ENCODE data around the gene AXDND1. TPM values are rescaled to one million over a fixed set of nuclear protein-coding genes. Genes with fewer than 3 reads are reported as not detected.
"Not testable (repeated sequence)": the region's sequence is repeated elsewhere in the genome, so short reads cannot be mapped to it uniquely, and the experiment has no call there.

AXDND1 gene
- total RNA-seq, 5 donors from 2014 or later (not counting 1 experiment from before 2014, with no cell fraction given) = 0.19 to 1.5 (median 0.77) TPM; not detected in 2

DNA sequence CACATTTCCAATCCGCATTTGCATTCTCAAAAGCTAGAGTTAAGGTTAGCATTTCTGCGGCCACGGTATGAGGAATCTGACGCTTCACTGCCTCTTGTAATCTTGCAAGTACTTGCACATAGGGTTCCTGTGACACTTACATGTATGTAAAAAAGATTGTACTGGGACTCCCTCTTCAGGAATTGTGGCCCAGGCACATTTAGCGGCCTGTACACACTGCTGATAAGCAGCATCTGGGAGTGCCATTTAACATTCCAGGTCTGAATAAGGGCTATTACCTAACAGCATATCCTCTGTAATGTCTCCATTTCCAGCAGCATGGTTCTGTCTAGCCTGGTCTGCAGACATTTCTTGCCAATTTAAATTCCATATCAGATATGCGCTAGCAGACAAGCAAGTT lies 75.7 kb downstream of the AXDND1 start:
- H3K36me3 Mint-ChIP-seq = no peaks in the 10 kb centered on the region
- no peak overlapping the region for H3K27ac Mint-ChIP-seq
- no peak overlapping the region for H3K27ac ChIP-seq (ENCODE audit: low read length)
- DNase-seq (no peak), ATAC-seq (replicated peaks in 1 of 4) (no peak)
- POLR2A ChIA-PET = no interaction called here
- CTCF ChIA-PET = no interaction called here
- H3K4me3 ChIP-seq (ENCODE audit: control insufficient read depth in 1 of 2, extremely low read depth in 1 of 2, low read length in 1 of 2) = no peak overlapping the region
- no peaks in the 10 kb centered on the region for H3K4me1 Mint-ChIP-seq
- no peaks in the 10 kb centered on the region for H3K4me1 ChIP-seq (ENCODE audit: control insufficient read depth in 1 of 2, extremely low read depth in 1 of 2, insufficient read depth in 2 of 2, low read length in 2 of 2)
- H3K4me3 Mint-ChIP-seq = no peak overlapping the region
- H3K9me3 ChIP-seq = no peaks in the 10 kb centered on the region
- peaks cover 3 to 6% of the 10 kb centered on the region in 2 donors for H3K27me3 Mint-ChIP-seq
- H3K27me3 ChIP-seq (replicated peaks in 1 of 2; ENCODE audit: control insufficient read depth in 2 of 2, extremely low read depth in 1 of 2, insufficient read depth in 2 of 2, low read length in 1 of 2) = no peaks in the 10 kb centered on the region
- H3K9me3 Mint-ChIP-seq = no peaks in the 10 kb centered on the region
- H3K36me3 ChIP-seq (ENCODE audit: control insufficient read depth in 2 of 2, extremely low read depth in 1 of 2, insufficient read depth in 1 of 2, low read length in 1 of 2) = no peaks in the 10 kb centered on the region
- 82% methylated on average over 5 of the region's 6 CpGs for WGBS (ENCODE audit: insufficient coverage)

DNA sequence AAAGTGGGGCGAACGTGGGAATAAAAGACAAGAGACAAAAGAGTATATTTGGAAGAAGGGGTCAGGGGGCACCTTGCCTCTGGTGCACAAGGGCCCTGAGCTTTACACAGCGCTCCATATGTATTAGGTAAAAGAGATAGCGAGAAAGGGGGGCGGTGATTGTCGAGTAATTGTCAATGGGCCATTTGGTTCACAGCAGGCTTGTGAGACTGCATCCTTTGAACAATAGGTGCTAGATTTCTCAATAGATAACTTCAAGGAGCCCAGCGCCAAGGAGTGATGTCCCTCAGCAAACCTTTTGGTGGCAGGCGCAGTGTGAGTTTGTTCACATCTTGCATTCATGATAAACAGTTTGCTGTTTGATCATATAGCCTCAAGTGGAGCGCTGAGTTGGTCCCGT lies 77.1 kb downstream of the AXDND1 start:
- H3K27ac ChIP-seq (ENCODE audit: low read length); H3K36me3 Mint-ChIP-seq; H3K27me3 ChIP-seq (replicated peaks in 1 of 2; ENCODE audit: control insufficient read depth in 2 of 2, extremely low read depth in 1 of 2, insufficient read depth in 2 of 2, low read length in 1 of 2); H3K4me1 Mint-ChIP-seq; H3K4me1 ChIP-seq (ENCODE audit: control insufficient read depth in 1 of 2, extremely low read depth in 1 of 2, insufficient read depth in 2 of 2, low read length in 2 of 2); H3K9me3 ChIP-seq; H3K9me3 Mint-ChIP-seq; H3K36me3 ChIP-seq (ENCODE audit: control insufficient read depth in 2 of 2, extremely low read depth in 1 of 2, insufficient read depth in 1 of 2, low read length in 1 of 2); CTCF ChIA-PET; POLR2A ChIA-PET; ATAC-seq (replicated peaks in 1 of 4); H3K4me3 Mint-ChIP-seq; DNase-seq; H3K27ac Mint-ChIP-seq; H3K4me3 ChIP-seq (ENCODE audit: control insufficient read depth in 1 of 2, extremely low read depth in 1 of 2, low read length in 1 of 2): not testable (repeated sequence)
- peaks cover 2 to 11% of the 10 kb centered on the region in 2 donors for H3K27me3 Mint-ChIP-seq
- 78% methylated on average over 6 of the region's 10 CpGs for WGBS (ENCODE audit: insufficient coverage)

DNA sequence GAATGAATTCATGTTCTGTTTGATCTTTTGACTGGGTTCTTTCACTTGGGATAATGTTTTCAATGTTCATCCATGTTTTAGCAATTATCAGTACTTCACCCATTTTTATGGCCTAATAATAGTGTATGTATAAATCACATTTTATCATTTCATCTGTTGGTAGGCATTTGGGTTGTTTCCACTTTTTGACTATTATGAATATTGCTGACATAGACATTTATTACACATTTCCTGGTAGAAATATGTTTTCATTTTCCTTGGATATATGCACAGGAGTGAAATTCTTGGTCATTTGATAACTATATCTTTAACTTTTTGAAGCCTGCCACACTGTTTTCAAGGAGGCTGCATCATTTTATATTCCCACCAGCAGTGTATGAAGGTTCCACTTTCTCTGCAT lies 79.8 kb downstream of the AXDND1 start:
- Mint-ChIP-seq H3K4me3 (no peak overlapping the region), H3K27ac (no peak overlapping the region), H3K36me3 (no peaks in the 10 kb centered on the region), H3K27me3 (peaks cover 5 to 18% of the 10 kb centered on the region in 2 donors), H3K9me3 (no peaks in the 10 kb centered on the region), H3K4me1 (no peaks in the 10 kb centered on the region)
- no peak for DNase-seq
- Histone ChIP-seq H3K27me3 (replicated peaks in 1 of 2; ENCODE audit: control insufficient read depth in 2 of 2, extremely low read depth in 1 of 2, insufficient read depth in 2 of 2, low read length in 1 of 2) (peaks cover 0 to 2% of the 10 kb centered on the region in 2 experiments), H3K36me3 (ENCODE audit: control insufficient read depth in 2 of 2, extremely low read depth in 1 of 2, insufficient read depth in 1 of 2, low read length in 1 of 2) (no peaks in the 10 kb centered on the region), H3K4me1 (ENCODE audit: control insufficient read depth in 1 of 2, extremely low read depth in 1 of 2, insufficient read depth in 2 of 2, low read length in 2 of 2) (no peaks in the 10 kb centered on the region), H3K4me3 (ENCODE audit: control insufficient read depth in 1 of 2, extremely low read depth in 1 of 2, low read length in 1 of 2) (no peak overlapping the region), H3K9me3 (no peaks in the 10 kb centered on the region), H3K27ac (ENCODE audit: low read length) (no peak overlapping the region)
- POLR2A ChIA-PET = no interaction called here
- CTCF ChIA-PET = interaction anchor here in 1 of 2 donors (1.0 kb wide), 1 partner anchor 17 kb away, joined by 3 read pairs; no protein-coding TSS in a partner anchor
- ATAC-seq (replicated peaks in 1 of 4) = no peak

DNA sequence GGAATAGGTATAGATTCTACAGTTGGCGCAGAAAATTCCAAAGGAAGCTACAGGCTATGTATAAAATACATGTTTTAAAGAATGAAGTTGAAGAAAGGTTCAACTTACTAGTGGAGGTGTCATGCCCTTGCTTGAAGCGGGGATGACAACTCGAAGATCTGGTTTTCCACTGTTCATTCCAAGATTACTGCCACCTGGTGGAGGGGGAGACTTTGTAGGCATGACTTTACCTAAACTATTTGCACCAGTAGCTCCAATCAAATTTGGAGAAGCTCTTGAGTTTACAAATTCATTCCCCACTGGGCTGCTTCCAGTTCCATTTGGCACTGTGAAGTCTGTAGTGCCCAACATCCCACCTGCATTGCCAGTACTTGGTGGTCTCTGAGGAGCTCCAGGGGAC lies 81.7 kb downstream of the AXDND1 start:
- POLR2A ChIA-PET = no interaction called here
- H3K4me1 ChIP-seq (ENCODE audit: control insufficient read depth in 1 of 2, extremely low read depth in 1 of 2, insufficient read depth in 2 of 2, low read length in 2 of 2) = no peaks in the 10 kb centered on the region
- no CpG with 5 or more reads among the region's 3 CpGs for WGBS (ENCODE audit: insufficient coverage)

DNA sequence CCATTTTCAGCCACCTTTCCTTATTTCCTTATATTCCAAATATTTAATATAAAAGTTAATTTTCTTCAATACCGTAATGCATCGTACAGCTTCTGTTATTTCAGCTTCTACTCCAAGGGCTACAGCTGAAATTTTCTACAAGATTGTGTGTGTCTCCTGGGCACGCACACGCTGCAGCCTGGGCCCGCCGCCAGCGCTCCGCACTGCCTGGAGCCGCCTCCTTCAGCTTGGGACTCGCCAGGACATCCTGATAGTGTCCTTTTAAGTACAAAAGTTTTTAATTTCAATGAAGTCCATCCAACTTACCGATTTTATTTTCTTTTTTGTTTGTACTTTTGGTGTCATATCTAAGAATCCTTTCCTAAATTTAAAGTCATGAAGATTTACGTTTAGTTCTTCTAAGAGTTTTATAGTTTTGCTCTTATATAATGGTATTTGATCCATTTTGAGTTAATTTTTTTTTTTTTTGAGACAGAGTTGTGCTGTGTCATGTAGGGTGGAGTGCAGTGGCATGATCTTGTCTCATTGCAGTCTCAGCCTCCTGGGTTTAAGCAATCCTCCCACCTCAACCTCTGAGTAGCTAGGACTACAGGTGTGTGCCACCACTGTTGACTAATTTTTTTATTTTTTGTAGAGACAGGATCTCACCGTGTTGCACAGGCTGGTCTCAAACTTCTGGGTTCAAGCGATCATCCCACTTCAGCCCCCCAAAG lies 82.8 kb downstream of the AXDND1 start:
- DNase-seq (no peak), ATAC-seq (replicated peaks in 1 of 4) (no peak)
- WGBS (ENCODE audit: insufficient coverage) = 89% methylated on average over 10 of the region's 14 CpGs
- no peaks in the 10 kb centered on the region for H3K4me1 Mint-ChIP-seq
- H3K4me3 ChIP-seq (ENCODE audit: control insufficient read depth in 1 of 2, extremely low read depth in 1 of 2, low read length in 1 of 2) = no peak overlapping the region
- no peak overlapping the region for H3K27ac ChIP-seq (ENCODE audit: low read length)
- no peaks in the 10 kb centered on the region for H3K9me3 ChIP-seq
- H3K4me3 Mint-ChIP-seq = no peak overlapping the region
- no peaks in the 10 kb centered on the region for H3K36me3 ChIP-seq (ENCODE audit: control insufficient read depth in 2 of 2, extremely low read depth in 1 of 2, insufficient read depth in 1 of 2, low read length in 1 of 2)
- H3K9me3 Mint-ChIP-seq = peaks cover 0 to 5% (median 0%) of the 10 kb centered on the region in 3 donors
- ChIA-PET POLR2A (no interaction called here), CTCF (no interaction called here)
- H3K27ac Mint-ChIP-seq = no peak overlapping the region
- peaks cover 0 to 7% of the 10 kb centered on the region in 2 experiments for H3K27me3 ChIP-seq (replicated peaks in 1 of 2; ENCODE audit: control insufficient read depth in 2 of 2, extremely low read depth in 1 of 2, insufficient read depth in 2 of 2, low read length in 1 of 2)
- no peaks in the 10 kb centered on the region for H3K4me1 ChIP-seq (ENCODE audit: control insufficient read depth in 1 of 2, extremely low read depth in 1 of 2, insufficient read depth in 2 of 2, low read length in 2 of 2)
- peaks cover 18 to 26% of the 10 kb centered on the region in 2 donors for H3K27me3 Mint-ChIP-seq
- peaks cover 3% of the 10 kb centered on the region for H3K36me3 Mint-ChIP-seq

More for the DNA sequence above, 81.7 kb downstream of the AXDND1 start:
- peaks cover 3% of the 10 kb centered on the region for H3K36me3 Mint-ChIP-seq
- Histone ChIP-seq H3K9me3 (no peaks in the 10 kb centered on the region), H3K4me3 (ENCODE audit: control insufficient read depth in 1 of 2, extremely low read depth in 1 of 2, low read length in 1 of 2) (no peak overlapping the region), H3K36me3 (ENCODE audit: control insufficient read depth in 2 of 2, extremely low read depth in 1 of 2, insufficient read depth in 1 of 2, low read length in 1 of 2) (no peaks in the 10 kb centered on the region), H3K27me3 (replicated peaks in 1 of 2; ENCODE audit: control insufficient read depth in 2 of 2, extremely low read depth in 1 of 2, insufficient read depth in 2 of 2, low read length in 1 of 2) (peaks cover 0 to 3% of the 10 kb centered on the region in 2 experiments), H3K27ac (ENCODE audit: low read length) (no peak overlapping the region)
- H3K9me3 Mint-ChIP-seq = peaks cover 0 to 5% (median 0%) of the 10 kb centered on the region in 3 donors
- peaks cover 18 to 26% of the 10 kb centered on the region in 2 donors for H3K27me3 Mint-ChIP-seq
- CTCF ChIA-PET = no interaction called here
- no peak overlapping the region for H3K27ac Mint-ChIP-seq
- DNase-seq (peak in 1 of 35 experiments; percentile 12), ATAC-seq (replicated peaks in 1 of 4) (no peak)
- no peaks in the 10 kb centered on the region for H3K4me1 Mint-ChIP-seq
- no peak overlapping the region for H3K4me3 Mint-ChIP-seq

DNA sequence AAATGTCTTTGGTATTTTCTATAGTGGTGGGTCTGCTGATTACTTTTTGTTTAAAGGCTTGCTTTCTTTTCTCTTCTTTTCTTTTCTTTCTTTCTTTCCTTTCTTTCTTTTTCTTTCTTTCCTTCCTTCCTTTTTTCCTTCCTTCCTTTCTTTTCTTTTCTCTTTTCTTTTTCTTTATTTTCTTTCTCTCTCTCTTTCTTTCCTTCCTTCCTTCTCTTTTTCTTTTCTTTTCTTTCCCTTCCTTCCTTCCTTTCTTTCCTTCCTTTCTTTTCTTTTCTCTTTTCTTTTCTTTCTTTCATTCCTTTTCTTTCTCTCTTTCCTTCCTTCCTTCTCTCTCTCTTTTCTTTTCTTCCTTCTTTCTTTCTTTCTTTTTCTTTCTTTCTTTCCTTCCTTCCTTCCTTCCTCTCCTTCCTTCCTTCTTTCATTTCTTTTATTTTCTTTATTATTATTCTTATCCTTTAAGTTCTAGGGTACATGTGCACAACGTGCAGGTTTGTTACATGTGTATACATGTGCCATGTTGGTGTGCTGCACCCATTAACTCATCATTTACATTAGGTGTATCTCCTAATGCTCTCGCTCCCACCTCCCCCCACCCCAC lies 93.9 kb downstream of the AXDND1 start:
- CTCF ChIA-PET; H3K4me1 ChIP-seq (ENCODE audit: control insufficient read depth in 1 of 2, extremely low read depth in 1 of 2, insufficient read depth in 2 of 2, low read length in 2 of 2); H3K9me3 ChIP-seq; H3K4me3 ChIP-seq (ENCODE audit: control insufficient read depth in 1 of 2, extremely low read depth in 1 of 2, low read length in 1 of 2); H3K27me3 ChIP-seq (replicated peaks in 1 of 2; ENCODE audit: control insufficient read depth in 2 of 2, extremely low read depth in 1 of 2, insufficient read depth in 2 of 2, low read length in 1 of 2); H3K36me3 ChIP-seq (ENCODE audit: control insufficient read depth in 2 of 2, extremely low read depth in 1 of 2, insufficient read depth in 1 of 2, low read length in 1 of 2); H3K36me3 Mint-ChIP-seq; H3K4me3 Mint-ChIP-seq; H3K27me3 Mint-ChIP-seq; H3K27ac Mint-ChIP-seq; DNase-seq; H3K27ac ChIP-seq (ENCODE audit: low read length); H3K4me1 Mint-ChIP-seq; ATAC-seq (replicated peaks in 1 of 4): not testable (repeated sequence)
- POLR2A ChIA-PET = interaction anchor here in 1 of 2 donors (0.6 kb wide), 1 partner anchor 342 kb away, joined by 8 read pairs; no protein-coding TSS in a partner anchor
- H3K9me3 Mint-ChIP-seq = peaks cover 5 to 15% (median 9%) of the 10 kb centered on the region in 3 donors
- no CpG with 5 or more reads among the region's 2 CpGs for WGBS (ENCODE audit: insufficient coverage)
